Measurements from ENCODE around the gene KRTAP2-3. TPM values are rescaled to one million over a fixed set of nuclear protein-coding genes. Genes with fewer than 3 reads are reported as not detected.

KRTAP2-3 gene
- total RNA-seq, 4 donors from 2014 or later = not detected

DNA sequence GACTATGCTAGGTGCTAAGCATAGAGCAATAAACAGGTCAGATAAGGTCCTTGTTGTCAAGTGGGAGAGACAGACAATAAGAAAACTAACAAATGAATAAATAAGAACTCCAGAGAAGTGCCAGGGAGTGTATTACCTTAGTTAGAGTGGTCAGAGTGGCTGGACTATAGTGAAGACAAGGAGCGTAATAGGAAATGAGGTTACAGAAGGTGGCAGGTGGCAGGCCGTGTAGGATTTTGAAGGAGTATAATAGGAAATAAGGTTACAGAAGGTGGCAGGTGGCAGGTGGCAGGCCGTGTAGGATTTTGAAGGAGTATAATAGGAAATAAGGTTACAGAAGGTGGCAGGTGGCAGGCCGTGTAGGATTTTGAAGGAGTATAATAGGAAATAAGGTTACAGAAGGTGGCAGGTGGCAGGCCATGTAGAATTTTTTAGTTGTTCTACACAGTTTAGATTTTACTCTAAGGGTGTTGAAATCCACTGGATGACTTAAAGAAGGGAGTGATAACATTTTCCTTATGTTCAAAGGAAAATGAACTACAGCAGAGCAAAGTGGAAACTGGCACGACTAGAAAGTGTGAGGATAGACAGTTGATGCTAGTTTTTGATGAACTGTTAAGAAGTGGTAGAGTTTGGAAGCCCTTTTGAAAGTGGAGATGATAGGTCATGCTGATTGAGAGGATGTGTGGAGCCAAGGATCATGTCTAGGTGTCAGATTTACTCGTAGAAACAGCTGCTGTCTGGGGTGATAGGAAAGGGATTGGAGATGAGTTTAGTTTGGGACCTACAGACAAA lies 47.4 kb downstream of the KRTAP2-3 start:
- TF ChIP-seq POLR2A (IDR thresholded peaks at IDR 0.05; ENCODE audit: low read depth) (no peak), POLR2AphosphoS5 (IDR thresholded peaks at IDR 0.05) (no peak), EP300 (IDR thresholded peaks at IDR 0.05) (no peak)
- TF ChIP-seq, protein P1, sequence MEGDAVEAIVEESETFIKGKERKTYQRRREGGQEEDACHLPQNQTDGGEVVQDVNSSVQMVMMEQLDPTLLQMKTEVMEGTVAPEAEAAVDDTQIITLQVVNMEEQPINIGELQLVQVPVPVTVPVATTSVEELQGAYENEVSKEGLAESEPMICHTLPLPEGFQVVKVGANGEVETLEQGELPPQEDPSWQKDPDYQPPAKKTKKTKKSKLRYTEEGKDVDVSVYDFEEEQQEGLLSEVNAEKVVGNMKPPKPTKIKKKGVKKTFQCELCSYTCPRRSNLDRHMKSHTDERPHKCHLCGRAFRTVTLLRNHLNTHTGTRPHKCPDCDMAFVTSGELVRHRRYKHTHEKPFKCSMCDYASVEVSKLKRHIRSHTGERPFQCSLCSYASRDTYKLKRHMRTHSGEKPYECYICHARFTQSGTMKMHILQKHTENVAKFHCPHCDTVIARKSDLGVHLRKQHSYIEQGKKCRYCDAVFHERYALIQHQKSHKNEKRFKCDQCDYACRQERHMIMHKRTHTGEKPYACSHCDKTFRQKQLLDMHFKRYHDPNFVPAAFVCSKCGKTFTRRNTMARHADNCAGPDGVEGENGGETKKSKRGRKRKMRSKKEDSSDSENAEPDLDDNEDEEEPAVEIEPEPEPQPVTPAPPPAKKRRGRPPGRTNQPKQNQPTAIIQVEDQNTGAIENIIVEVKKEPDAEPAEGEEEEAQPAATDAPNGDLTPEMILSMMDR (IDR thresholded peaks at IDR 0.05) = no peak
- Histone ChIP-seq H3K36me3 (no peaks in the 10 kb centered on the region), H3K4me3 (no peak overlapping the region), H3K27ac (replicated peaks in 1 of 4) (no peak overlapping the region), H3K27me3 (peaks cover 0 to 6% (median 0%) of the 10 kb centered on the region in 4 donors), H3K9me3 (no peaks in the 10 kb centered on the region), H3K4me1 (no peaks in the 10 kb centered on the region)
- 68% methylated on average over 6 of the region's 6 CpGs for WGBS
- intact Hi-C loops (cut with DNase I) = no loop called here
- DNase-seq (ENCODE audit: extremely low spot score) = no peak

DNA sequence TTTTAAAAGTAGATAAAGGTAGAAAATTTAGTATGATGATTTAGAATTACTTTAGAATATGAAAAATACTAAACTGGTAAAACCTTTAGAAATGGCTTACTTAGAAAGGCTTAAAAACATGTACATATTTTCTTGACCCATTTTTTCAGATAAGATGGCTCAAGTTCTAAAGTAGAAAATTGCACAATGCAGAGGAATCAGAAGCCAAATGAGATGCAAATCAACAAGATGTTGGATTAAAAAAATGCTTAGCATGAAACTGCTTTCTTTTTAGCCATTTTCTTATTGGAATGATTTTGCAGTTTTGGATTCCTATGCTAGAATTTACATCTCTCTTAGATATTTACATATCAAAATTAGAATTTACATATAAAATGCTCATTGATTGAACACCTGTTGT lies 49.5 kb downstream of the KRTAP2-3 start:
- Histone ChIP-seq H3K4me1 (no peaks in the 10 kb centered on the region), H3K4me3 (no peak overlapping the region), H3K36me3 (no peaks in the 10 kb centered on the region), H3K9me3 (no peaks in the 10 kb centered on the region), H3K27ac (replicated peaks in 1 of 4) (no peak overlapping the region), H3K27me3 (peaks cover 0 to 6% (median 0%) of the 10 kb centered on the region in 4 donors)
- DNase-seq (ENCODE audit: extremely low spot score) = no peak
- intact Hi-C loops (cut with DNase I) = no loop called here
- TF ChIP-seq, protein P1 (IDR thresholded peaks at IDR 0.05) = no peak
- no peak for TF ChIP-seq EP300 (IDR thresholded peaks at IDR 0.05)
- no peak for TF ChIP-seq POLR2A (IDR thresholded peaks at IDR 0.05; ENCODE audit: low read depth)
- no peak for TF ChIP-seq POLR2AphosphoS5 (IDR thresholded peaks at IDR 0.05)

DNA sequence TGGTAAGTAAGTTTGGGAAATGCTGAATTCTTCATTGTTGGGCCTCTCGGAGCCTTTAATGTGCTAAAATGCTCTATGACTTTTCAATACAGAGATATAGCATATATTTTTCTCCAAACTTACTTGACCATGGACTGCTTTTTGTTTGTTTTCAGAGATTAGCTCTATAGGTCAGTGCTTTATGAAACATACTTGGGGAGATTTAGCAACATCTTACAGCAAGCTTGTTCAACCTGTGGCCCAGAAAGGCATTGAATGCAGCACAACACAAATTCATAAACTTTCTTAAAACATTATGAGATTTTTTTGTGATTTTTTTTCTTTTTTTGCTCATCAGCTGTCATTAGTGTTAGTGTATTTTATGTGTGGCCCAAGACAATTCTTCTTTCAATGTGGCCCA lies 50.0 kb downstream of the KRTAP2-3 start:
- Histone ChIP-seq H3K4me3 (no peak overlapping the region), H3K27ac (replicated peaks in 1 of 4) (no peak overlapping the region), H3K9me3 (no peaks in the 10 kb centered on the region), H3K4me1 (no peaks in the 10 kb centered on the region), H3K27me3 (peaks cover 0 to 4% (median 0%) of the 10 kb centered on the region in 4 donors), H3K36me3 (no peaks in the 10 kb centered on the region)
- intact Hi-C loops (cut with DNase I) = no loop called here
- WGBS = 88% methylated on average over 1 of the region's 1 CpG
- TF ChIP-seq POLR2A (IDR thresholded peaks at IDR 0.05; ENCODE audit: low read depth) (no peak), POLR2AphosphoS5 (IDR thresholded peaks at IDR 0.05) (no peak), EP300 (IDR thresholded peaks at IDR 0.05) (no peak)
- TF ChIP-seq, protein P1 (IDR thresholded peaks at IDR 0.05) = no peak
- no peak for DNase-seq (ENCODE audit: extremely low spot score)

DNA sequence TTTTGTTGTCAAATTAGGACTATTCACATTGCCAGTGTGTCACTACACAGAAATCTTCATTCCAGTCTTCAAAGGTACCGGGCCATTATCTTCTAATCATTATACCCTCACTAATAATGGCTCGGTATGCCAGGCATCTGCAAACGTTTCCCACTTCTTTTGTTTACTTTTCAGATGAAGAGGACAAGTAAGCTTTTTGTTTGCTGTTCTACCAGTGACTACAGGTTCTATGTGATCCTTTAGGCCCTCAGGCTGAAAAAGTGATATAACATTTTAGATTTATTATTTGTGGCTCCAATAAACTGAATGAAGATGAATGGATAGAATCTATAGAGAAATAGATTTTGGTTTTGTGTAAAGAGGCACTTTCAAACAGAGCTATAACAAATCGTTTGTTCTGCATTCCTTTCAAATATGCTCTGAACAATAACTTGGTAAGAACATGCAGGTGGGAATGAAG lies 50.6 kb downstream of the KRTAP2-3 start:
- 68% methylated on average over 4 of the region's 4 CpGs for WGBS

More for the DNA sequence above, 50.6 kb downstream of the KRTAP2-3 start:
- no peak overlapping the region for H3K27ac ChIP-seq (replicated peaks in 1 of 4)
- intact Hi-C loops (cut with DNase I) = no loop called here
- no peak for TF ChIP-seq POLR2A (IDR thresholded peaks at IDR 0.05; ENCODE audit: low read depth)
- TF ChIP-seq POLR2AphosphoS5 (IDR thresholded peaks at IDR 0.05) = no peak
- TF ChIP-seq, protein P1 (IDR thresholded peaks at IDR 0.05) = no peak
- TF ChIP-seq EP300 (IDR thresholded peaks at IDR 0.05) = no peak
- H3K4me1 ChIP-seq = no peaks in the 10 kb centered on the region
- no peaks in the 10 kb centered on the region for H3K9me3 ChIP-seq
- H3K4me3 ChIP-seq = no peak overlapping the region
- no peaks in the 10 kb centered on the region for H3K36me3 ChIP-seq
- DNase-seq (ENCODE audit: extremely low spot score) = no peak
- no peaks in the 10 kb centered on the region for H3K27me3 ChIP-seq

Other genes with a start within 250 kb of the KRTAP2-3 start
- gene KRT10, start 237.5 kb downstream of the KRTAP2-3 start, total RNA-seq = 10 to 100 TPM in 3 of 4 donors, 1 to 10 TPM in 1; 9.9 to 15.7 (median 10.7) TPM
- gene KRT12, start 192.9 kb downstream of the KRTAP2-3 start, total RNA-seq = not detected
- gene KRT20, start 174.9 kb downstream of the KRTAP2-3 start, total RNA-seq = under 1 TPM in 1 of 4 donors, not detected in 3; 0.52 TPM
- under 1 TPM in 1 of 4 donors, not detected in 3; 0.50 TPM for gene KRT23, start 122.5 kb downstream of the KRTAP2-3 start, total RNA-seq
- not detected for gene KRT39, start 93.2 kb downstream of the KRTAP2-3 start, total RNA-seq
- not detected for gene KRT40, start 75.8 kb downstream of the KRTAP2-3 start, total RNA-seq
- not detected for gene KRTAP3-3, start 66.0 kb downstream of the KRTAP2-3 start, total RNA-seq
- not detected for gene KRTAP3-2, start 60.2 kb downstream of the KRTAP2-3 start, total RNA-seq
- not detected for gene KRTAP3-1, start 51.0 kb downstream of the KRTAP2-3 start, total RNA-seq
- gene KRTAP1-5, start 32.9 kb downstream of the KRTAP2-3 start, total RNA-seq = not detected
- gene KRTAP1-4, start 29.9 kb downstream of the KRTAP2-3 start, total RNA-seq = not detected
- not detected for gene KRTAP1-3, start 25.2 kb downstream of the KRTAP2-3 start, total RNA-seq
- not detected for gene KRTAP1-1, start 18.7 kb downstream of the KRTAP2-3 start, total RNA-seq
- gene KRTAP2-1, start 12.8 kb downstream of the KRTAP2-3 start, total RNA-seq = not detected
- gene KRTAP2-2, start 4.9 kb downstream of the KRTAP2-3 start, total RNA-seq = not detected
- not detected for gene KRTAP2-4, start 5.8 kb upstream of the KRTAP2-3 start, total RNA-seq
- gene KRTAP4-7, start 24.0 kb upstream of the KRTAP2-3 start, total RNA-seq = not detected
- not detected for gene KRTAP4-8, start 38.0 kb upstream of the KRTAP2-3 start, total RNA-seq
- gene KRTAP4-16, start 42.1 kb upstream of the KRTAP2-3 start, total RNA-seq = not detected
- gene KRTAP4-9, start 45.3 kb upstream of the KRTAP2-3 start, total RNA-seq = not detected
- not detected for gene KRTAP4-11, start 58.3 kb upstream of the KRTAP2-3 start, total RNA-seq
- gene KRTAP4-12, start 64.1 kb upstream of the KRTAP2-3 start, total RNA-seq = not detected
- not detected for gene KRTAP4-6, start 80.4 kb upstream of the KRTAP2-3 start, total RNA-seq
- gene KRTAP4-5, start 89.7 kb upstream of the KRTAP2-3 start, total RNA-seq = not detected
- gene KRTAP4-4, start 100.6 kb upstream of the KRTAP2-3 start, total RNA-seq = not detected
- not detected for gene KRTAP4-3, start 108.1 kb upstream of the KRTAP2-3 start, total RNA-seq
- not detected for gene KRTAP4-2, start 118.1 kb upstream of the KRTAP2-3 start, total RNA-seq
- gene KRTAP4-1, start 124.8 kb upstream of the KRTAP2-3 start, total RNA-seq = not detected
- gene KRTAP9-1, start 129.8 kb upstream of the KRTAP2-3 start, total RNA-seq = not detected
- gene KRTAP9-2, start 166.5 kb upstream of the KRTAP2-3 start, total RNA-seq = not detected
- not detected for gene KRTAP9-3, start 172.3 kb upstream of the KRTAP2-3 start, total RNA-seq
- gene KRTAP9-8, start 177.9 kb upstream of the KRTAP2-3 start, total RNA-seq = not detected
- gene KRTAP9-4, start 189.6 kb upstream of the KRTAP2-3 start, total RNA-seq = not detected
- gene KRTAP9-9, start 195.3 kb upstream of the KRTAP2-3 start, total RNA-seq = not detected
- gene KRTAP9-6, start 205.3 kb upstream of the KRTAP2-3 start, total RNA-seq = not detected
- not detected for gene KRTAP9-7, start 215.6 kb upstream of the KRTAP2-3 start, total RNA-seq
- gene KRTAP29-1, start 242.7 kb upstream of the KRTAP2-3 start, total RNA-seq = not detected
- not detected for gene KRTAP16-1, start 249.2 kb upstream of the KRTAP2-3 start, total RNA-seq